DMS153 treated with DMSO at 0.1 percent for 48 hours (cell line): ENCODE results near the gene LCE1B.

Experiments used
- DNase-seq: peaks from one replicate; lab custom pipeline; 2025; ENCODE audit not compliant: unreplicated experiment; lab: John Stamatoyannopoulos, UW

Gene LCE1B

DNA sequence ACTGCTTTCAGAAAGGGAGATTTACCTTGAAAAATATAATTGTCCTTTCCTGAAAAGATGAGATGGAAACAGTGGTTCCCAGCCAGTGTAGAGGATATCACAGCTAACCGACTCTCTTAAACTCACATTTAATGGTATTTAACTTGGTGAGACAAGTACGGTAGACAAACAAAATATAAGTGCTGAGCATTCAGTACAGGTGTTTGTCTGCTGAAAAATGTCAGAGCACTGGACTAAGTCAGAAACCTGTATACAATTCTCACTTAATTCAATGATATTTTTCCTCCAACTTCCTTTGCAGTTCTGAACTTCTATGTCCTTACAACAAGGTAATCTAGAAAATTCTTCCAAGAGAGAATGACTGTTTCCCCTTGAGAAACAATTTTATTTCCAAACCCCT, at the start of gene LCE1B:
LCE1B (plus strand) TSS at position 301 of the 400 bp plus-strand sequence. CDS start 476 bp downstream, outside the sequence.
- no peak for DNase-seq

GRCh38 chr1:152768847-152769533, 42.8 kb upstream of the LCE1B start:
- DNase-seq: no peak

- DNase-seq: no peak
Measured at GRCh38 chr1:152770411-152770810, 41.4 kb upstream of the LCE1B start.

DNA sequence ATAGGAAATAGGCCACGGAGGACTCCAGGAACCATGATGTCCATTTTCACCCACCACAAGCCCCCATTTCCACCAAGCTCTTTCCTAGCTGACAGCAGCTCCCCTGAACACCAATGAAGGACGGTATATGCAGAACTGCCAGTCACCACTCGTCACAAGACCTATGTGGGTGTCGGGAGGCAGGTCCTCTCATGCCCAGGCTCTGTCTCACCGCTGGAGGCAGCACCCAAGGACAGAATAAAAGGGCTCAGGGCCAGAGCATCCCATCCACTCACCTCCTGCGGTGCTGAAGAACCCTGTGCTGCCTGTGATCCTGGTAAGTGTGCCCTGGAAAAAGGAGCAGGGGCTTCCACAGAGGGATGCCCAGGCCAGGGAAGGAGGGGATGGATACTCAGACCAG, 36.9 kb upstream of the LCE1B start, which contains the start of gene LCE1F:
LCE1F (plus strand) TSS at position 266 of the 400 bp plus-strand sequence. CDS start 1,232 bp downstream, outside the sequence.
- no peak for DNase-seq

DNA sequence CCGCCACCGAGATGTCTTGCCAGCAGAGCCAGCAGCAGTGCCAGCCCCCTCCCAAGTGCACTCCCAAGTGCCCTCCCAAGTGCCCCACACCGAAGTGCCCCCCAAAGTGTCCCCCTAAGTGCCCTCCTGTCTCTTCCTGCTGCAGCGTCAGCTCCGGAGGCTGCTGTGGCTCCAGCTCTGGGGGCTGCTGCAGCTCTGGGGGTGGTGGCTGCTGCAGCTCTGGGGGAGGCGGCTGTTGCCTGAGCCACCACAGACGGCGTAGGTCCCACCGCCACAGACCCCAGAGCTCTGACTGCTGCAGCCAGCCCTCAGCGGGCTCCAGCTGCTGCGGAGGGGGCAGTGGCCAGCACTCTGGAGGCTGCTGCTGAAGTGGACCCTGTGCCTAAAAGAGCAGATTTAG, 35.4 kb upstream of the LCE1B start:
- no peak for DNase-seq

DNA sequence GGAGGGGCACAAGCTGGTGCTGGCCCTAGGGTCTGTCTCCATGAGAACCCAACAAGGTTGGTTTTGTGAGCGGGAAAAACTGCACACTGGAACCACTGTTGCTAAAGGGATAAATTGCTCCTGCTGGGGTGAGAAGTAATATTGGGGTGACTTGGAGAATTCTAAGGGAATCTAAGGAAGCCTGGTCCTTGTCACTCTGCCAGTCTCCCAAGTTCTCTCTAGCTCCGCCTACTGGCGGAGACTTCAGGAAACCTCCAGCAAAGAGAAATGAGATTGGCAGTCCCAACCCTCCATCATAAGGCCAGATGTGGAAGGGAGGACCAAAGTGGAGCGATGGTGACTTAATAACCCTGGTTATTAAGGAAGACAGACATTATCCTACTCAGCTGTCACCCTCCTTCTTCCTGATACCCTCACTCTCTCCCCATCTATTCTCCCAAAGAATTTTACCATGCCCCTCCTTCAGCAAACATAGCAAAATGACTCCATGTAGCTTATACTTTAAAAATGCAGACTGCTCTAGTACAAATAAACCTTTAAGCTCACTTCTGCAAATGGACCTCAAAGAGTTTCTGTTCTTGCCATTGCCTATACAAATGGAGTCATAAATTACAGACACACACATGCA, 34.1 kb upstream of the LCE1B start:
- DNase-seq: no peak

DNA sequence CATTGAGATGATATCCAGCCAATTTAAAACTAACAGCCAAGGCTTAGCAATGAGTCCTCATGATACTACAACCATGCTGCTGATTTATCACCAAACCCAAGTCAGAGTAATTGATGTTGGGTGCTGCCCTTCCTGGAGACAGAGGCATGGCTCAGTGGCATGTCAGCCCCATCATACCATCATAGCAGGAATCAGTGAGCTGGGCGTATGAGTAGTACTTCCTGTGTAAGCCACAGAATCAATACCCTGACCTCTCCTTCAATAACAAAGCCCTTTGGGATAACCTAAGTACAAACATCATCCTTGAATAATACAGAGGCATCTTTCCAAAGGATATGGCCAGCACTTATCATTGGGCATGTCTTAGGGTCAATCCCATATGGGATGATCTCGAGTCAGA, 28.7 kb upstream of the LCE1B start:
- no peak for DNase-seq

DNA sequence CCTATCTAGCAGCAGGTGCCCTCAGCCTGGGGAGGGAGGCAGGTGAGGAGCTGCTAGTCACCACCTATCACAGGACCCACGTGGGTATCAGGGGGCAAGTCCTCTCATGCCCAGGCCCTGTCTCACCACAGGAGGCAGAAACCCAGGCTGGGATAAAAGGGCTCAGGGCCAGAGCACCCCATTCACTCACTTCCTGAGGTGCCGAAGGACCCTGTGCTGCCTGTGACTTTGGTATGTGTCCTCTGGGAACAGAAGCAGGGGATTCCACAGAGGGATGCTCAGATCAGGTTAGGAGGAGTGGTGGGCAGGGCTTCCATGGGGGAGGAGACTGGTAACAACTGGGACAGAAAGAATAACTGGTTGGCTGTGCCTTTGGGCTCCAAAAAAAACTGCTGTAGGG, 25.7 kb upstream of the LCE1B start, which contains the start of gene LCE1E:
LCE1E (plus strand) TSS at position 181 of the 400 bp plus-strand sequence. CDS start 1,043 bp downstream, outside the sequence.
- DNase-seq: peak; percentile 45

DNA sequence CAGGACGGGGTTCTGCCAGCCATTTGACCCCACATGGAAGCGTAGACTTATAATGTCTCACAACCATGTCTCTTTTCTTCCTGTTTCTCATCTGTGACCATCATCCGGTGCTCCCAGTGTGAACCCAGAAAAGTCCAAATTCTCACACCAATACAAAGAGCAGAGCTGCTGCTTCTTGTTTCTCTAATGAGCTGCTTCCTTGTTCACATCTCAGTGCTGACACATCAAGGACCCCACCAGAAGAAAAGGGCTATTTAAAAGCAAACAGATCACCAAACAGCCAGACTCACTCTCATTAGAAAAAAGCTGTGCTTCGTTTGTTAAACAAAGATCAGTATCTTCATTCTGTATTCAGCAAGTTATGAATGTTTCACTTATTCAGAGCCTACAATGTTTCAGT, 16.1 kb upstream of the LCE1B start:
- no peak for DNase-seq

DNA sequence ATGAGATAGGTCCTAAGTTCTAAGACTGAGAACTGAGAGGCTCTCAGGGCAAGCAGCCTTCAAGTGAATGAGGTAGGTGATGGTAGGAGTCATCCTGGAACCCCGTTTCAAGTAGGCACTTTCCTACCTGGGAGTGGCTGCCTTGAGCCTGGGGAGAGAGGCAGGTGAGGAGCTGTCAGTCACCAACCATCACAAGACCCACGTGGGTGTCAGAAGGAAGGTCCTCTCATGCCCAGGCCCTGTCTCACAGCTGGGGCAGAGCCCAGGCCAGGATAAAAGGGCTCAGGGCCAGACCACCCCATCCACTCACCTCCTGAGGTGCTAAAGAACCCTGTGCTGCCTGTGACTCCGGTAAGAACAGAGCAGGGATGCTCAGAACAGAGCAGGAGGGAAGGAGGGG, 15.3 kb upstream of the LCE1B start, which contains the start of gene LCE1D:
LCE1D (plus strand) TSS at position 301 of the 400 bp plus-strand sequence. CDS start 1,074 bp downstream, outside the sequence.
- DNase-seq: no peak

- DNase-seq: no peak
Measured at GRCh38 chr1:152801333-152801732, 10.4 kb upstream of the LCE1B start.

DNA sequence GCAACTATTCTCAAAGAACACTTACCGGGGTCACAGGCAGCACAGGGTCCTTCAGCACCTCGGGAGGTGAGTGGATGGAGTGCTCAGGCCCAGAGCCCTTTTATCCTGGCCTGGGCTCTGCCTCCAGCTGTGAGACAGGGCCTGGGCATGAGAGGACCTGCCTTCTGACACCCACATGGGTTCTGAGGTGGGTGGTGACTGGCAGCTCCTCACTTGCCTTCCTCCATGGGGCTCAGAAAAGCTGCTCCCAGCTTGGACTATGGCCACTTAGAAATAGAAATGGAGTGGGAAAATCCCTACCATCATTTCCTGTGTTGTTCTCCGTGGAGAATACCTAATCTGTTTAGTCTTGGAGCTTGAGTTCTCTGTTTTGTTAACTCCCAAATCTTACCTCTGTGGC, 5.2 kb upstream of the LCE1B start, which contains the start of gene LCE1C:
LCE1C (minus strand) TSS at position 76 of the 400 bp plus-strand sequence. CDS start 1,173 bp downstream, outside the sequence.
- no peak for DNase-seq

DNA sequence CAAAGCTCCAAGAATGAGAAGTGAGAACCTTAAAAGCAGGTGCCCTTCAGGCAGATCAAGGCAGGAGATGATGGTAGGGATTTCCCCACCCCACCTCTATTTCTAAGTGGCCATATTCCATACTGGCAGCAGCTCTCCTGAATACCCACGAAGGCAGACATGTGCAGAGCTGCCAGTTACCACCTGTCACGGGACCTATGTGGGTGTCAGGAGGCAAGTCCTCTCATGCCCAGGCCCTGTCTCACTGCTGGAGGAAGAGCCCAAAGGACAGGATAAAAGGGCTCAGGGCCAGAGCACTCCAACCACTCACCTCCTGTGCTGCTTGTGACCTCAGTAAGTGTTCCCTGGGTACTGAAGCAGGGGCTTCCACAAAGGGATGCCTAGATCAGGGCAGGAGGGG, 721 bp upstream of the LCE1B start:
- no peak for DNase-seq

DNA sequence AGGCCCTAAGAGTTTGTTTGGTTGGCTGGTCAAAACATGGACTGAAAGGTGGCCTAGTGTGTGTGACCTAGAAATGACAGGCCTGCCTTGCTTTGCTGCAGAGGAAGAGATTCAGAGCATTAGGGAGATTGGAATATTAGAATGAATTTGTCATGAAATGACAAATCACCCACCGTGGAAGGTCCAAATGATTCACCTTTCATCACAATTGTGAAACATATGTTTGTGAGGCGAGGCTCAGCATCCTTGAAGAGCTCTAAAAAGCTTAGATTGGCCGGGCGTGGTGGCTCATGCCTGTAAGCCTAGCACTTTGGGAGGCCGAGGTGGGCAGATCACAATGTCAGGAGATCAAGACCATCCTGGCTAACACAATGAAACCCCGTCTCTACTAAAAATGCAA, 5.5 kb downstream of the LCE1B start:
- DNase-seq: no peak

DNA sequence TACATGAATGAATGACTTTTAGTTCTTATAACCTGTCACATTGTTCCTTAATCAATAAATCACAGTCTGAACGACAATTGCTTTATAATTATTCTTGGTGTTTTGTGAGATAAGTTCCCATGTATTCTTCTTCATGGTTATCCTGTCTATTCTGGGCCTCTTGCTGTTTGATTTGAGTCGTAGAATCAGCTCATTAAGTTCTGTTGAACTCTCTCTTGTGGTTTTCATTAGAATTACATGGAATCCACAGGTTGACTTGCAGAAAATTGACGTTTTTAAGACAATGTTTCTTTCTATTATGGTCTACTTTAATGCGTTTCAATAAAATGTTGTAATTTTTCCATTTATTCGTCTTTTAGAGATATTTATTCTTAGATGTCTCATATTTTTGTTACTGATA, 11.5 kb downstream of the LCE1B start:
- DNase-seq: no peak

- DNase-seq: no peak
Measured at GRCh38 chr1:152824964-152825363, 13.2 kb downstream of the LCE1B start.

GRCh38 chr1:152827173-152827572, 15.4 kb downstream of the LCE1B start, which contains the start of gene LCE1A:
Gene LCE1A, plus strand, starts transcription at chr1:152827473. Its CDS starts 0 bp downstream, at chr1:152827473.
- no peak for DNase-seq

DNA sequence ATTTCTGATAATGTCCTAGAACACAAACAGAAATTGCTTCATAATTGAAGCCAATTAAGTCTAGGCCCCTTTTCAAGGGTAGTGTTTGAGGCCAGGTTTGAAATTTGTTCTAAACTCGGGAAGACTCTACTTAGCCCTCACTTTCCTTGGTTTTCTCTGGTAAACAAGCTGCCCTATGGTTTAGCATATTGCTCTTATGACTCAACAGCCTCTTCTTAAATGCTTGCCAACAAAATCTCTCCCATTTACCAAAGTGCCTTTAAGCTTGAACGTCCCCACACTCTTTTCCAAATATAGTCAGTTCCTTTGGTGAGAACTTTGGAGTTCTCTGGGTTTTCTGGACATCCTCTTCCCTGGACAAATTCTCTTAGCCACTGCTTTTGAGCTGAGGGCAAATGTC, 25.1 kb downstream of the LCE1B start:
- no peak for DNase-seq

- no peak for DNase-seq
Measured at GRCh38 chr1:152842556-152842955, 30.8 kb downstream of the LCE1B start, which contains the start of gene LCE6A. Gene LCE6A, plus strand, starts transcription at chr1:152842856. Its CDS starts 665 bp downstream, at chr1:152843521.

DNA sequence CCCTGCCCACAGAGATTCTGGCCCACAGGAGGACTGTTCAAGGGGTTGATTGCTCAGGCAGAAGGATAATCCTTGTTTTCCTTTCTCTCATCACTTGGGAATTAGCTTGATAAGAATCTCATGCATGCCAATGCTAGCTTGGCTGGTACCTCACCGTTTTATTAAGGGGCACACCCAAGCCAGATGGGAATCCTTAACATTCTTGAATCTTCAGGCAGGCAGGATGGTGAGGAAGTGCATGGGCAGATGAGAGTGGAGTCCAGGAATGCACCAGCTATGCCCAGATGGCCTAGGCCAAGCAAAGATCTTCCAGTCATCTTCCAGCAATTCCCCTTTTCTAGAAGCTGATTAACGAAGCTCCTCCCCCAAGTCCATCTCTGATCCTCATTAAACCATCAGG, 43.9 kb downstream of the LCE1B start:
- no peak for DNase-seq

DNA sequence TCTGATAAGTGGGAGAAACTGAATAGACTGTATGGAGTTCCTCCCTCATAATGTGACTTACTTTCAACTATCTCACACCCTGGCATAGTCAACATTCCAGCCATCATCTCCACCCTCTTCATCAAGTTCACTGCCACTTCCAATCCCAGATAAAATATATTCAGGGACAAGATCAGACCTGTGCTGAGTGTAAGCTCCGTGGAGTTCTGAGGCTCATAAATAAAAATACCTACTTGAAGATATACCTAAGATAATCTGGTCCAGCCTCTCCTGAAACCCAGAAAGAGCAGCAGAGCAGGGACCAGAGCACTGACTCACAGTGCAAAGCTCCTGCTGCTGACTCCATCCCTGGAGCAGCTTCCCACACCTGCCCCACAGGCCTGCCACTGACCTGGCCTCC, 46.3 kb downstream of the LCE1B start:
- no peak for DNase-seq

- DNase-seq: no peak
Measured at GRCh38 chr1:152859696-152860095, 47.9 kb downstream of the LCE1B start, which contains the start of gene LCE7A. Gene LCE7A, plus strand, starts transcription at chr1:152859996. Its CDS starts 702 bp downstream, at chr1:152860698.
